SK-N-SH treated with all-trans-retinoic acid at 6 μM for 48 hours (cell line): ENCODE measurements around the gene UNC119B.
A peak's percentile ranks its signal among the peaks of the same experiment; 100 is the strongest.

Source experiments
- ATAC-seq: fragments of 200-7000 bp; cut with Tn5 transposase; 3 replicates; pipeline ENCODE4 v1.9.1; 2020; ENCODE audit warnings: mild to moderate bottlenecking, moderate library complexity
- ARNTL ChIP-seq: fragments of 450-650 bp; formaldehyde crosslinking; IDR thresholded peaks from 2 replicates; pipeline ENCODE4 v1.5.0; 2020; ENCODE audit warnings: low read depth, mild to moderate bottlenecking, moderate library complexity, borderline replicate concordance
- BACH2 ChIP-seq: fragments of 250-450 bp; sonication (Bioruptor Pico); IDR thresholded peaks from 2 replicates; pipeline ENCODE4 v1.9.0; 2021; ENCODE audit warnings: mild to moderate bottlenecking, borderline replicate concordance
- CSDC2 ChIP-seq: fragments of 250-450 bp; sonication (Bioruptor Pico); IDR thresholded peaks from 2 replicates; pipeline ENCODE4 v1.5.0; 2020; ENCODE audit warnings: mild to moderate bottlenecking, moderate library complexity
- CSRNP3 ChIP-seq: fragments of 250-450 bp; sonication (Bioruptor Pico); IDR thresholded peaks from 2 replicates; pipeline ENCODE4 v1.5.1; 2021; ENCODE audit warnings: mild to moderate bottlenecking, moderate library complexity
- ESRRG ChIP-seq: fragments of 250-450 bp; sonication (Bioruptor Pico); IDR thresholded peaks from 2 replicates; pipeline ENCODE4 v1.6.1; 2021; ENCODE audit warnings: mild to moderate bottlenecking
- GLIS3 ChIP-seq: fragments of 250-450 bp; sonication (Bioruptor Pico); IDR thresholded peaks from 2 replicates; pipeline ENCODE4 v1.5.0; 2020; ENCODE audit warnings: mild to moderate bottlenecking, moderate library complexity
- ISL1 ChIP-seq: fragments of 250-450 bp; sonication (Bioruptor Pico); IDR thresholded peaks from 2 replicates; pipeline ENCODE4 v2.1.2; 2022; ENCODE audit warnings: mild to moderate bottlenecking, moderate library complexity
- OSR1 ChIP-seq: fragments of 250-450 bp; sonication (Bioruptor Pico); IDR thresholded peaks from 2 replicates; pipeline ENCODE4 v1.8.0; 2022; ENCODE audit warnings: moderate library complexity, mild to moderate bottlenecking, inconsistent platforms
- PATZ1 ChIP-seq: fragments of 250-450 bp; sonication (Bioruptor Pico); IDR thresholded peaks from 2 replicates; pipeline ENCODE4 v1.8.0; 2020; ENCODE audit warnings: mild to moderate bottlenecking, moderate library complexity, borderline replicate concordance
- POU6F1 ChIP-seq: fragments of 250-450 bp; sonication (Bioruptor Pico); IDR thresholded peaks from 2 replicates; pipeline ENCODE4 v1.8.0; 2021; ENCODE audit warnings: low read depth, mild to moderate bottlenecking, moderate library complexity, borderline replicate concordance
- PPARA ChIP-seq: fragments of 250-450 bp; sonication (Bioruptor Pico); IDR thresholded peaks from 2 replicates; pipeline ENCODE4 v1.5.0; 2020; ENCODE audit warnings: mild to moderate bottlenecking, borderline replicate concordance
- RARB ChIP-seq: fragments of 250-450 bp; sonication (Bioruptor Pico); IDR thresholded peaks from 2 replicates; pipeline ENCODE4 v1.8.0; 2021; ENCODE audit warnings: mild to moderate bottlenecking, moderate library complexity
- SNAI2 ChIP-seq: fragments of 250-450 bp; sonication (Bioruptor Pico); IDR thresholded peaks from 2 replicates; pipeline ENCODE4 v1.5.0; 2020; ENCODE audit warnings: mild to moderate bottlenecking, moderate library complexity
- TOX ChIP-seq: fragments of 250-450 bp; sonication (Bioruptor Pico); IDR thresholded peaks from 2 replicates; pipeline ENCODE4 v1.8.0; 2021; ENCODE audit warnings: mild to moderate bottlenecking, moderate library complexity, borderline replicate concordance
- ZFP3 ChIP-seq: fragments of 250-450 bp; sonication (Bioruptor Pico); IDR thresholded peaks from 2 replicates; pipeline ENCODE4 v1.5.0; 2020; ENCODE audit warnings: mild to moderate bottlenecking, moderate library complexity
- ZFP30 ChIP-seq: fragments of 450-650 bp; formaldehyde crosslinking; IDR thresholded peaks from 2 replicates; pipeline ENCODE4 v1.5.0; 2022; ENCODE audit warnings: mild to moderate bottlenecking, moderate library complexity
- ZNF8 ChIP-seq: fragments of 450-650 bp; formaldehyde crosslinking; IDR thresholded peaks from 2 replicates; pipeline ENCODE4 v1.5.0; 2020; ENCODE audit warnings: mild to moderate bottlenecking, moderate library complexity
- TF ChIP-seq, protein P1 (sequence below): fragments of 250-450 bp; sonication (Bioruptor Pico); IDR thresholded peaks from 2 replicates; pipeline ENCODE4 v1.5.1; 2020; ENCODE audit warnings: low read depth, mild to moderate bottlenecking, moderate library complexity
- TF ChIP-seq, protein P2 (sequence below): fragments of 250-450 bp; sonication (Bioruptor Pico); IDR thresholded peaks from 2 replicates; pipeline ENCODE4 v1.5.0; 2020; ENCODE audit warnings: mild to moderate bottlenecking, moderate library complexity

UNC119B gene

DNA sequence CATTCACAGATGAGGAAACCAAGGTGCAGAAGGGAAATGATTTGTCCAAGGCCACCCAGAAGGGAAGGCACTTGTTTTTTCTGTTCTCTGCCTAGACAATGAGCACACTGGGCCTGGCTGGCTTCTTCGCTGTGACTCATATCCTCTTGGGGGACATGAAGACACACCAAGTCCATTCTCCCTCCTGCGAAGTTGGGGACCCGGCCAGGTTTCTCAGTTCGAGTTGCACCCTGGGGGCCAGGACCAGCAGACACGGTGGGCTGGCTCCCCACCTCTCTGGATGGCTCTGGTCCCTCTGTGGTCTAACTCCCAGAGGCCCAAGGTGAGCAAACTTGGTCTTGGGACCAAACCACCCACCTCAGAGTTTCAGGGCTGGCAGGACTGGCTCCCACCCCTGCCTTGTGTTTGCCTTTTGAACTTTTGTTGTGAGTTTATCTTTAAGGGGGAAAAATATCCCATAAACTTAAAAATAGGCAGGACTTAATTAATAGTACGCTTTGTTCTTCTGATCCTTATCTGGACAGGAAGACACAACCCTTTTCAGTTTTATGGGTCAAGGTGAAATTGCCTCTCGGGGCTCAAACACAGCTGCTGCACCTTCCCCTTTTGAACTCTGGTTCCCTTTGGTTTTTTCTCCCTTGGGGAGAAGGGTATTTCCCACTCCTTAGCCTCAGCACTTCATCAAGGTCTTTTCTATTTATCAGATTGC, 32.3 kb upstream of the UNC119B start:
- TF ChIP-seq, protein P1, sequence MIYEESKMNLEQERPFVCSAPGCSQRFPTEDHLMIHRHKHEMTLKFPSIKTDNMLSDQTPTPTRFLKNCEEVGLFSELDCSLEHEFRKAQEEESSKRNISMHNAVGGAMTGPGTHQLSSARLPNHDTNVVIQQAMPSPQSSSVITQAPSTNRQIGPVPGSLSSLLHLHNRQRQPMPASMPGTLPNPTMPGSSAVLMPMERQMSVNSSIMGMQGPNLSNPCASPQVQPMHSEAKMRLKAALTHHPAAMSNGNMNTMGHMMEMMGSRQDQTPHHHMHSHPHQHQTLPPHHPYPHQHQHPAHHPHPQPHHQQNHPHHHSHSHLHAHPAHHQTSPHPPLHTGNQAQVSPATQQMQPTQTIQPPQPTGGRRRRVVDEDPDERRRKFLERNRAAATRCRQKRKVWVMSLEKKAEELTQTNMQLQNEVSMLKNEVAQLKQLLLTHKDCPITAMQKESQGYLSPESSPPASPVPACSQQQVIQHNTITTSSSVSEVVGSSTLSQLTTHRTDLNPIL (CRISPR knock-in tag): no peak
- TF ChIP-seq CSDC2 (CRISPR knock-in tag): no peak
- no peak for TF ChIP-seq ESRRG (CRISPR knock-in tag)
- TF ChIP-seq CSRNP3: no peak
- no peak for TF ChIP-seq PPARA (CRISPR knock-in tag)
- TF ChIP-seq ARNTL: no peak
- TF ChIP-seq TOX (CRISPR knock-in tag): no peak
- TF ChIP-seq SNAI2 (CRISPR knock-in tag): no peak
- no peak for ATAC-seq

- no peak for ATAC-seq
- TF ChIP-seq ZNF8: peak; percentile 23; the same call in 1 of the 2 replicates
- TF ChIP-seq ZFP3 (CRISPR knock-in tag): no peak
These were observed 31.7 kb upstream of the UNC119B start for GRCh38 chr12:120678572-120678971.

DNA sequence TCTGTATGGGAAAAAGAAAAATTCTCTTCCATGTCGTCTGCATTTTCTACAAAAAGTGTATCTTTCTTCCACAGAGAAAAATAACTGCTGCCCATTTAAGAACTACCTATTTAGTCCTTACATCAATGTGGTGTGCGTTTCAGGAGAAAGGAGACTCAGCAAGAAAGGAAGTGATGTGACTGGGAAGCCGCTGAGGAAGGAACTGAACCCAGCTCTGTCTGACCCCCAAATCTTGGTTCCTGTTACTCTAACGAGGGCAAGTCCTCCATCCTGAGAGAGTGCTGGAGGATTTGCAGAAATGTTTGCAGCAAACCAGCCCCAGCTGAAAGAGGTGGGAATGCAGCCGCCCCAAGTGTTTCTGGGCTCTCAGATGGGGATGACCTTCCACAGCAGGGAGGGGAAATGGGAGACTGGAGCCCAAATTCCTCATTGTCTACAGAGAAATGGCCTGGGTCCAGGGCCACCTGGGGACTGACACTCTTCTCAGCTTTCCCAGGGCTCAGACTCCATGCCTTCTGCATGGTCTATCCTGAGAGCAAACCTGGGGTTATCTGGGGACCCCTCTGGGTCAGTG, 30.0 kb upstream of the UNC119B start:
- ATAC-seq: no peak
- TF ChIP-seq CSRNP3 (no peak), OSR1 (CRISPR knock-in tag) (no peak), PPARA (CRISPR knock-in tag) (no peak)
- TF ChIP-seq, protein P2, sequence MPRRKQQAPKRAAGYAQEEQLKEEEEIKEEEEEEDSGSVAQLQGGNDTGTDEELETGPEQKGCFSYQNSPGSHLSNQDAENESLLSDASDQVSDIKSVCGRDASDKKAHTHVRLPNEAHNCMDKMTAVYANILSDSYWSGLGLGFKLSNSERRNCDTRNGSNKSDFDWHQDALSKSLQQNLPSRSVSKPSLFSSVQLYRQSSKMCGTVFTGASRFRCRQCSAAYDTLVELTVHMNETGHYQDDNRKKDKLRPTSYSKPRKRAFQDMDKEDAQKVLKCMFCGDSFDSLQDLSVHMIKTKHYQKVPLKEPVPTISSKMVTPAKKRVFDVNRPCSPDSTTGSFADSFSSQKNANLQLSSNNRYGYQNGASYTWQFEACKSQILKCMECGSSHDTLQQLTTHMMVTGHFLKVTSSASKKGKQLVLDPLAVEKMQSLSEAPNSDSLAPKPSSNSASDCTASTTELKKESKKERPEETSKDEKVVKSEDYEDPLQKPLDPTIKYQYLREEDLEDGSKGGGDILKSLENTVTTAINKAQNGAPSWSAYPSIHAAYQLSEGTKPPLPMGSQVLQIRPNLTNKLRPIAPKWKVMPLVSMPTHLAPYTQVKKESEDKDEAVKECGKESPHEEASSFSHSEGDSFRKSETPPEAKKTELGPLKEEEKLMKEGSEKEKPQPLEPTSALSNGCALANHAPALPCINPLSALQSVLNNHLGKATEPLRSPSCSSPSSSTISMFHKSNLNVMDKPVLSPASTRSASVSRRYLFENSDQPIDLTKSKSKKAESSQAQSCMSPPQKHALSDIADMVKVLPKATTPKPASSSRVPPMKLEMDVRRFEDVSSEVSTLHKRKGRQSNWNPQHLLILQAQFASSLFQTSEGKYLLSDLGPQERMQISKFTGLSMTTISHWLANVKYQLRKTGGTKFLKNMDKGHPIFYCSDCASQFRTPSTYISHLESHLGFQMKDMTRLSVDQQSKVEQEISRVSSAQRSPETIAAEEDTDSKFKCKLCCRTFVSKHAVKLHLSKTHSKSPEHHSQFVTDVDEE (CRISPR knock-in tag): no peak

DNA sequence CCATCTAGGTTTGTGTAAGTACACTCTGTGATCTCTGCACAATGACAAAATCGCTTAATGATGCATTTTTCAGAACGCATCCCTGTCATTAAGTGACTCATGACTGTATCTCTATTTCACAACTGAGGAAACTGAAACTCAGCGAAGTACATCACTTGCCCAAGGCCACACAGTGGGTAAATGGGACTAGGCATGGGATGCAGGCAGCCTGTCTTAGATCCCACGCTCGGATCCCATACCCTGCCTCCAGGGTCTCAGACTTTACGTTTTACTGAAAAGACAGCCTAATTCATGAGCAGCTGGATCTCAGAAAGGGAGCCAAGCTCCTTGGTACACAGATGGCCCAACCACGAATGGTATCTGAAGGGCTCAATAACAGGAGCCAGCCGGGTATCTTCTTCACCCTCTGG, 25.7 kb upstream of the UNC119B start:
- ATAC-seq: no peak
- no peak for TF ChIP-seq BACH2
- no peak for TF ChIP-seq GLIS3
- TF ChIP-seq POU6F1 (CRISPR knock-in tag): no peak
- no peak for TF ChIP-seq ISL1 (CRISPR knock-in tag)
- no peak for TF ChIP-seq PATZ1 (CRISPR knock-in tag)
- TF ChIP-seq ZFP30 (CRISPR knock-in tag): no peak
- no peak for TF ChIP-seq CSRNP3
- TF ChIP-seq ESRRG (CRISPR knock-in tag): no peak
- TF ChIP-seq OSR1 (CRISPR knock-in tag): no peak
- no peak for TF ChIP-seq ZFP3 (CRISPR knock-in tag)
- no peak for TF ChIP-seq TOX (CRISPR knock-in tag)
- no peak for TF ChIP-seq ZNF8
- TF ChIP-seq CSDC2 (CRISPR knock-in tag): no peak
- no peak for TF ChIP-seq RARB (CRISPR knock-in tag)
- TF ChIP-seq ARNTL: no peak
- no peak for TF ChIP-seq PPARA (CRISPR knock-in tag)
